Activated CD4-positive, alpha-beta T cell treated with anti-CD3 and anti-CD28 coated beads, Interleukin-2, amount 50 U/mL, for 1 hour (primary cell): ENCODE results near the gene IL36RN.

ENCODE experiments used
- DNase-seq: peaks from one replicate; pipeline ENCODE4 v3.0.0-alpha.2; 2020

IL36RN gene

GRCh38 chr2:113058998-113059960 is at the start of gene IL36RN:
Gene IL36RN, plus strand, starts transcription at chr2:113059198. Its CDS starts 241 bp downstream, at chr2:113059439.
- DNase-seq = no peak

- DNase-seq = no peak
Observed at GRCh38 chr2:113009622-113010021, 49.4 kb upstream of the IL36RN start.

GRCh38 chr2:113010088-113010487 is 48.9 kb upstream of the IL36RN start:
- no peak for DNase-seq

GRCh38 chr2:113011108-113011507 is 47.9 kb upstream of the IL36RN start:
- no peak for DNase-seq

- DNase-seq = no peak
Observed at GRCh38 chr2:113012436-113013335, 46.3 kb upstream of the IL36RN start.

- no peak for DNase-seq
Observed at GRCh38 chr2:113013336-113013661, 45.7 kb upstream of the IL36RN start.

- DNase-seq = no peak
Observed at GRCh38 chr2:113014067-113014466, 44.9 kb upstream of the IL36RN start.

- DNase-seq = no peak
Observed at GRCh38 chr2:113015042-113015441, 44.0 kb upstream of the IL36RN start.

GRCh38 chr2:113015655-113016054 is 43.3 kb upstream of the IL36RN start:
- DNase-seq = no peak

- DNase-seq = no peak
Observed at GRCh38 chr2:113018509-113018908, 40.5 kb upstream of the IL36RN start.

GRCh38 chr2:113021312-113021711 is 37.7 kb upstream of the IL36RN start:
- DNase-seq = no peak

GRCh38 chr2:113024764-113025163 is 34.2 kb upstream of the IL36RN start:
- DNase-seq = no peak

GRCh38 chr2:113025737-113026136 is 33.3 kb upstream of the IL36RN start:
- no peak for DNase-seq

GRCh38 chr2:113027691-113028090 is 31.3 kb upstream of the IL36RN start:
- DNase-seq = no peak

- no peak for DNase-seq
Observed at GRCh38 chr2:113028112-113028511, 30.9 kb upstream of the IL36RN start.

GRCh38 chr2:113032737-113033136 is 26.3 kb upstream of the IL36RN start:
- DNase-seq = no peak

GRCh38 chr2:113034016-113034415 is 25.0 kb upstream of the IL36RN start:
- DNase-seq = no peak

GRCh38 chr2:113036763-113037162 is 22.2 kb upstream of the IL36RN start:
- DNase-seq = no peak

- DNase-seq = no peak
Observed at GRCh38 chr2:113038291-113038690, 20.7 kb upstream of the IL36RN start.

- DNase-seq = no peak
Observed at GRCh38 chr2:113039158-113039557, 19.8 kb upstream of the IL36RN start.

GRCh38 chr2:113039719-113040118 is 19.3 kb upstream of the IL36RN start:
- DNase-seq = no peak

- DNase-seq = no peak
Observed at GRCh38 chr2:113041871-113042270, 17.1 kb upstream of the IL36RN start.

GRCh38 chr2:113046465-113046864 is 12.5 kb upstream of the IL36RN start:
- no peak for DNase-seq
